HCT116 (cell line): ENCODE results near the gene TMEM201. TPM values are rescaled to one million over a fixed set of nuclear protein-coding genes. Genes with fewer than 3 reads are reported as not detected.

Experiments
- ATAC-seq: fragments of 200-7000 bp; cut with Tn5 transposase; 2 replicates; pipeline ENCODE4 v1.9.1; 2020; ENCODE audit warnings: mild to moderate bottlenecking, moderate library complexity
- BruUV-seq: library from RNA; stranded (reverse); fragments of 400-500 nt; replicated peaks from 2 replicates; lab custom pipeline; 2021; lab: Mats Ljungman, UMichigan
- CTCF ChIA-PET: fragments of 300-600 bp; sonication (Branson Sonifier 250); formaldehyde crosslinking; loops from one replicate; lab custom pipeline; 2021; ENCODE audit warnings: antibody characterized with exemption; lab: Charles Lee
- POLR2A ChIA-PET: fragments of 300-600, 350-600 bp; sonication (Branson Sonifier 250); formaldehyde crosslinking; loops from one replicate; lab custom pipeline; 2021; ENCODE audit warnings: antibody characterized with exemption; lab: Charles Lee
- RAD21 ChIA-PET, 2 experiments: fragments of 300-600 bp; sonication (Branson Sonifier 250); formaldehyde crosslinking; loops; one replicate each; lab custom pipeline; 2023; ENCODE audit warnings: low total read pairs in 2 of 2; ENCODE audit not compliant: uncharacterized antibody in 2 of 2, unreplicated experiment in 2 of 2, low non-redundant PET in 1 of 2; lab: Charles Lee
- DNase-seq: peaks from one replicate; pipeline ENCODE4 v3.0.0-alpha.2; 2010; ENCODE audit warnings: low read depth, low spot score
- H2AFZ ChIP-seq: fragments of 200-600 bp; shearing (Covaris generic), sonication (generic); 2 replicates; pipeline ENCODE4 v1.6.1; 2017; ENCODE audit warnings: low read depth, mixed run types, mixed read lengths, antibody characterized with exemption, low read length; ENCODE audit not compliant: poor library complexity, severe bottlenecking
- H3K27ac ChIP-seq: 2 replicates; pipeline ENCODE4 v1.5.1; 2012; ENCODE audit warnings: low read depth, low read length
- H3K27me3 ChIP-seq: fragments of 200-600 bp; sonication (generic); 2 replicates; pipeline ENCODE4 v1.6.1; 2016; ENCODE audit warnings: mixed run types, low read length, mixed read lengths; ENCODE audit not compliant: insufficient read depth
- H3K36me3 ChIP-seq, 2 experiments: fragments of 200-500 bp in 1 of 2; fragments of 200-600 bp in 1 of 2; sonication (Bioruptor generic) in 1 of 2; sonication (generic) in 1 of 2; 2 replicates each; pipeline versions ENCODE4 v1.5.1 to v1.6.1; 2014 to 2016; ENCODE audit warnings: low read length in 2 of 2, inconsistent platforms in 1 of 2, mixed read lengths in 1 of 2, mixed run types in 1 of 2; ENCODE audit not compliant: insufficient read depth in 2 of 2, control insufficient read depth in 1 of 2
- H3K4me1 ChIP-seq, 2 experiments: fragments of 200-600 bp in 1 of 2; sonication (generic) in 1 of 2; 2 replicates each; pipeline versions ENCODE4 v1.5.1 to v1.6.1; 2012 to 2017; ENCODE audit warnings: low read length in 2 of 2, inconsistent platforms in 1 of 2, mild to moderate bottlenecking in 1 of 2, mixed read lengths in 1 of 2, mixed run types in 1 of 2, moderate library complexity in 1 of 2; ENCODE audit not compliant: insufficient read depth in 2 of 2, control insufficient read depth in 1 of 2
- H3K4me2 ChIP-seq: fragments of 200-600 bp; sonication (generic); 2 replicates; pipeline ENCODE4 v1.6.1; 2017; ENCODE audit warnings: mixed run types, low read length, mixed read lengths
- H3K4me3 ChIP-seq, 2 experiments: fragments of 200-600 bp in 1 of 2; sonication (generic) in 1 of 2; replicated peaks in 1 of 2; 2 replicates each; pipeline ENCODE4 v1.5.1; 2011 to 2016; ENCODE audit warnings: low read length in 2 of 2, control low read depth in 1 of 2, low read depth in 1 of 2, mild to moderate bottlenecking in 1 of 2, mixed read lengths in 1 of 2, mixed run types in 1 of 2
- H3K79me2 ChIP-seq: fragments of 200-600 bp; sonication (generic); 2 replicates; pipeline ENCODE4 v1.6.1; 2017; ENCODE audit warnings: mild to moderate bottlenecking, mixed run types, low read length, moderate library complexity, mixed read lengths; ENCODE audit not compliant: insufficient read depth
- H3K9ac ChIP-seq: fragments of 200-600 bp; sonication (generic); 2 replicates; pipeline ENCODE4 v1.6.1; 2016; ENCODE audit warnings: low read length, mixed read lengths
- H3K9me2 ChIP-seq: fragments of 200-600 bp; sonication (generic), shearing (Covaris generic); 2 replicates; pipeline ENCODE4 v1.6.1; 2017; ENCODE audit warnings: mixed run types, mild to moderate bottlenecking, moderate library complexity; ENCODE audit not compliant: insufficient read depth
- H3K9me3 ChIP-seq, 2 experiments: fragments of 200-500 bp in 1 of 2; fragments of 200-600 bp in 1 of 2; sonication (Bioruptor generic) in 1 of 2; sonication (generic) in 1 of 2; 2 replicates each; pipeline ENCODE4 v1.6.1; 2014 to 2017; ENCODE audit warnings: low read length in 2 of 2, mixed read lengths in 2 of 2, inconsistent platforms in 1 of 2, low read depth in 1 of 2, mild to moderate bottlenecking in 1 of 2, mixed run types in 1 of 2, moderate library complexity in 1 of 2; ENCODE audit not compliant: control insufficient read depth in 1 of 2, insufficient read depth in 1 of 2
- H4K20me1 ChIP-seq: fragments of 200-600 bp; sonication (generic), shearing (Covaris generic); 2 replicates; pipeline ENCODE4 v1.6.1; 2017; ENCODE audit warnings: mixed run types, mild to moderate bottlenecking, moderate library complexity; ENCODE audit not compliant: insufficient read depth
- CBX3 ChIP-seq: IDR thresholded peaks from 2 replicates; pipeline ENCODE4 v1.6.1; 2012; ENCODE audit warnings: low read depth
- CEBPB ChIP-seq: IDR thresholded peaks from 2 replicates; pipeline ENCODE4 v1.6.1; 2012; ENCODE audit warnings: low read depth
- ELF1 ChIP-seq: IDR thresholded peaks from 2 replicates; pipeline ENCODE4 v1.6.1; 2012; ENCODE audit warnings: low read depth, borderline replicate concordance
- EZH2phosphoT487 ChIP-seq: fragments of 200-600 bp; IDR thresholded peaks from 2 replicates; pipeline ENCODE4 v1.6.1; 2018; ENCODE audit warnings: antibody characterized with exemption, borderline replicate concordance
- FOSL1 ChIP-seq: IDR thresholded peaks from 2 replicates; pipeline ENCODE4 v1.6.1; 2012; ENCODE audit warnings: low read depth
- MAX ChIP-seq: IDR thresholded peaks from 2 replicates; pipeline ENCODE4 v1.6.1; 2012
- POLR2A ChIP-seq: IDR thresholded peaks from 2 replicates; pipeline ENCODE4 v1.7.0; 2011; ENCODE audit warnings: borderline replicate concordance; ENCODE audit not compliant: insufficient read depth, insufficient read length; ENCODE audit errors: extremely low read depth
- POLR2AphosphoS5 ChIP-seq: IDR thresholded peaks from 2 replicates; pipeline ENCODE4 v1.6.1; 2011; ENCODE audit warnings: mild to moderate bottlenecking, low read depth, low read length, moderate library complexity
- RAD21 ChIP-seq: IDR thresholded peaks from 2 replicates; pipeline ENCODE4 v1.6.1; 2012; ENCODE audit warnings: low read depth, mild to moderate bottlenecking
- SP1 ChIP-seq: IDR thresholded peaks from 2 replicates; pipeline ENCODE4 v1.6.1; 2012; ENCODE audit warnings: low read depth
- SRF ChIP-seq: IDR thresholded peaks from 2 replicates; pipeline ENCODE4 v1.6.1; 2012; ENCODE audit warnings: low read depth
- TCF7L2 ChIP-seq: IDR thresholded peaks from 2 replicates; pipeline ENCODE4 v1.7.0; 2011; ENCODE audit warnings: borderline replicate concordance, inconsistent platforms; ENCODE audit not compliant: insufficient read depth, insufficient read length; ENCODE audit errors: extremely low read depth
- ZFX ChIP-seq: fragments of 450-650 bp; IDR thresholded peaks from 2 replicates; pipeline ENCODE4 v1.6.1; 2017
- ZNF274 ChIP-seq: fragments of 200-500 bp; sonication (Bioruptor generic); IDR thresholded peaks from 2 replicates; pipeline ENCODE4 v1.6.1; 2014; ENCODE audit warnings: mild to moderate bottlenecking, low read depth, low read length, inconsistent platforms
- intact Hi-C: fragments of 100-400 bp; cut with micrococcal nuclease; formaldehyde crosslinking; loops from 2 replicates; pipeline ENCODE4 v1.10.0; 2022
- total RNA-seq: library from RNA; stranded (reverse); gene quantifications from one replicate; pipeline ENCODE4 v1.2.1, GENCODE V29; 2021; ENCODE audit not compliant: unreplicated experiment
- TF ChIP-seq, protein P1 (sequence below): IDR thresholded peaks from 2 replicates; pipeline ENCODE4 v1.6.1; 2011; ENCODE audit warnings: mild to moderate bottlenecking, low read length, moderate library complexity; ENCODE audit not compliant: insufficient replicate concordance; ENCODE audit errors: extremely low read depth
- TF ChIP-seq, protein P2 (sequence below): IDR thresholded peaks from 2 replicates; pipeline ENCODE4 v1.6.1; 2012; ENCODE audit warnings: low read depth
- TF ChIP-seq, protein P3 (sequence below), 3 experiments: fragments of 200-600 bp in 1 of 3; sonication (generic) in 1 of 3; IDR thresholded peaks in 2 of 3; conservative IDR thresholded peaks in 1 of 3; 2 replicates each; pipeline ENCODE4 v1.5.1; 2012 to 2017; ENCODE audit warnings: low read depth in 2 of 3, low read length in 2 of 3, antibody characterized with exemption in 1 of 3, borderline replicate concordance in 1 of 3, control low read depth in 1 of 3, mild to moderate bottlenecking in 1 of 3, mixed read lengths in 1 of 3, mixed run types in 1 of 3, moderate library complexity in 1 of 3; ENCODE audit not compliant: insufficient read depth in 1 of 3

The TMEM201 gene
- total RNA-seq, 1 experiment from 2014 or later: 27.6 TPM

DNA sequence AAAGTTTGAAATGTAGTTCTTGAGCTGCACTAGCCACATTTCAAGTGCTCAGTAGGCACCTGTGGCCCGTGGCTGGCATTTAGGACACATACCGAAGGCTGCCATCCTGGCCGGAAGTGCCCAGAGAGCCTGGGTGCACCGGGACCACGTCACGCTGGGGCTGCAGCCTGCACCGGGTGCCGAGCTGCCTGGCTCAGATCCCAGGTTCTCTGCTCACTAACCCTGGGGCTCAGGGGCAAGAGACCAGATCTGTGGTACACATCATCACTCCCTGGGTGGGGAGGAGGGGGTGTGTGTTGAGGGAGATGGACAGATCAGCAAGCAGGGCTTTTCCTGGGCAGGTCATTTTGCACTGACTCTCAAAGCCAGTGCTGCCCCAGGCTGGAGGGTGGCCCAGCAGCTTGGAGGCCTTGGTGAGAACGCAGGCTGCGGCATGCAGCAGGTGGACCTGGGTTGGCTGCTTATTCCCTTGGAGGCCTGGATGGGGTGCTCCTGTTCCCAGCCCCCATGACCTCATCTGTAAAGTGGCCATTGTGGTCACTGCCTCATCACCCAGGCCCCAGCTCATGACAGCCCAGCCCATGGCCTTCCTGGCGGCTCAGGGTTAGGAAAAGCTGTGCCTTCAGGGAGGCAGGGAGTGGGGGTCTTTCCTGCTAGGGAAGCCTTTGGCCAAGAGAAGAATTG lies 23.6 kb downstream of the TMEM201 start:
- H3K9me3 ChIP-seq: no peaks in the 10 kb centered on the region
- H3K4me2 ChIP-seq: no peak overlapping the region
- no peaks in the 10 kb centered on the region for H3K9me2 ChIP-seq
- TF ChIP-seq, protein P1, sequence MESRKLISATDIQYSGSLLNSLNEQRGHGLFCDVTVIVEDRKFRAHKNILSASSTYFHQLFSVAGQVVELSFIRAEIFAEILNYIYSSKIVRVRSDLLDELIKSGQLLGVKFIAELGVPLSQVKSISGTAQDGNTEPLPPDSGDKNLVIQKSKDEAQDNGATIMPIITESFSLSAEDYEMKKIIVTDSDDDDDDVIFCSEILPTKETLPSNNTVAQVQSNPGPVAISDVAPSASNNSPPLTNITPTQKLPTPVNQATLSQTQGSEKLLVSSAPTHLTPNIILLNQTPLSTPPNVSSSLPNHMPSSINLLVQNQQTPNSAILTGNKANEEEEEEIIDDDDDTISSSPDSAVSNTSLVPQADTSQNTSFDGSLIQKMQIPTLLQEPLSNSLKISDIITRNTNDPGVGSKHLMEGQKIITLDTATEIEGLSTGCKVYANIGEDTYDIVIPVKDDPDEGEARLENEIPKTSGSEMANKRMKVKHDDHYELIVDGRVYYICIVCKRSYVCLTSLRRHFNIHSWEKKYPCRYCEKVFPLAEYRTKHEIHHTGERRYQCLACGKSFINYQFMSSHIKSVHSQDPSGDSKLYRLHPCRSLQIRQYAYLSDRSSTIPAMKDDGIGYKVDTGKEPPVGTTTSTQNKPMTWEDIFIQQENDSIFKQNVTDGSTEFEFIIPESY: no peak
- TF ChIP-seq CEBPB (no peak), TCF7L2 (no peak), POLR2A (no peak), ZFX (no peak), CBX3 (no peak), RAD21 (no peak), ELF1 (no peak), ZNF274 (no peak), POLR2AphosphoS5 (no peak), SP1 (no peak), MAX (no peak), FOSL1 (no peak), SRF (no peak), EZH2phosphoT487 (no peak)
- TF ChIP-seq, protein P2, sequence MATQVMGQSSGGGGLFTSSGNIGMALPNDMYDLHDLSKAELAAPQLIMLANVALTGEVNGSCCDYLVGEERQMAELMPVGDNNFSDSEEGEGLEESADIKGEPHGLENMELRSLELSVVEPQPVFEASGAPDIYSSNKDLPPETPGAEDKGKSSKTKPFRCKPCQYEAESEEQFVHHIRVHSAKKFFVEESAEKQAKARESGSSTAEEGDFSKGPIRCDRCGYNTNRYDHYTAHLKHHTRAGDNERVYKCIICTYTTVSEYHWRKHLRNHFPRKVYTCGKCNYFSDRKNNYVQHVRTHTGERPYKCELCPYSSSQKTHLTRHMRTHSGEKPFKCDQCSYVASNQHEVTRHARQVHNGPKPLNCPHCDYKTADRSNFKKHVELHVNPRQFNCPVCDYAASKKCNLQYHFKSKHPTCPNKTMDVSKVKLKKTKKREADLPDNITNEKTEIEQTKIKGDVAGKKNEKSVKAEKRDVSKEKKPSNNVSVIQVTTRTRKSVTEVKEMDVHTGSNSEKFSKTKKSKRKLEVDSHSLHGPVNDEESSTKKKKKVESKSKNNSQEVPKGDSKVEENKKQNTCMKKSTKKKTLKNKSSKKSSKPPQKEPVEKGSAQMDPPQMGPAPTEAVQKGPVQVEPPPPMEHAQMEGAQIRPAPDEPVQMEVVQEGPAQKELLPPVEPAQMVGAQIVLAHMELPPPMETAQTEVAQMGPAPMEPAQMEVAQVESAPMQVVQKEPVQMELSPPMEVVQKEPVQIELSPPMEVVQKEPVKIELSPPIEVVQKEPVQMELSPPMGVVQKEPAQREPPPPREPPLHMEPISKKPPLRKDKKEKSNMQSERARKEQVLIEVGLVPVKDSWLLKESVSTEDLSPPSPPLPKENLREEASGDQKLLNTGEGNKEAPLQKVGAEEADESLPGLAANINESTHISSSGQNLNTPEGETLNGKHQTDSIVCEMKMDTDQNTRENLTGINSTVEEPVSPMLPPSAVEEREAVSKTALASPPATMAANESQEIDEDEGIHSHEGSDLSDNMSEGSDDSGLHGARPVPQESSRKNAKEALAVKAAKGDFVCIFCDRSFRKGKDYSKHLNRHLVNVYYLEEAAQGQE: no peak
- TF ChIP-seq, protein P3, sequence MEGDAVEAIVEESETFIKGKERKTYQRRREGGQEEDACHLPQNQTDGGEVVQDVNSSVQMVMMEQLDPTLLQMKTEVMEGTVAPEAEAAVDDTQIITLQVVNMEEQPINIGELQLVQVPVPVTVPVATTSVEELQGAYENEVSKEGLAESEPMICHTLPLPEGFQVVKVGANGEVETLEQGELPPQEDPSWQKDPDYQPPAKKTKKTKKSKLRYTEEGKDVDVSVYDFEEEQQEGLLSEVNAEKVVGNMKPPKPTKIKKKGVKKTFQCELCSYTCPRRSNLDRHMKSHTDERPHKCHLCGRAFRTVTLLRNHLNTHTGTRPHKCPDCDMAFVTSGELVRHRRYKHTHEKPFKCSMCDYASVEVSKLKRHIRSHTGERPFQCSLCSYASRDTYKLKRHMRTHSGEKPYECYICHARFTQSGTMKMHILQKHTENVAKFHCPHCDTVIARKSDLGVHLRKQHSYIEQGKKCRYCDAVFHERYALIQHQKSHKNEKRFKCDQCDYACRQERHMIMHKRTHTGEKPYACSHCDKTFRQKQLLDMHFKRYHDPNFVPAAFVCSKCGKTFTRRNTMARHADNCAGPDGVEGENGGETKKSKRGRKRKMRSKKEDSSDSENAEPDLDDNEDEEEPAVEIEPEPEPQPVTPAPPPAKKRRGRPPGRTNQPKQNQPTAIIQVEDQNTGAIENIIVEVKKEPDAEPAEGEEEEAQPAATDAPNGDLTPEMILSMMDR (IDR thresholded peaks at IDR 0.05 in 2 of 3, conservative IDR thresholded peaks at IDR 0.05 in 1 of 3; ENCODE audit: borderline replicate concordance in 1 of 3, insufficient read depth in 1 of 3, low read depth in 2 of 3, low read length in 2 of 3): no peak
- TF ChIP-seq, all 23 proteins: peak for 0
- BruUV-seq: no TSS peak
- DNase-seq (no peak), ATAC-seq (no peak)
- no peaks in the 10 kb centered on the region for H3K79me2 ChIP-seq
- no peak overlapping the region for H2AFZ ChIP-seq
- no peak overlapping the region for H3K27ac ChIP-seq
- H3K9ac ChIP-seq: no peak overlapping the region
- peaks cover 7% of the 10 kb centered on the region in 2 experiments; a peak in 3 of 4 replicates for H3K4me1 ChIP-seq
- ChIA-PET RAD21 (no interaction called here), POLR2A (no interaction called here), CTCF (no interaction called here)
- H3K27me3 ChIP-seq: no peaks in the 10 kb centered on the region
- intact Hi-C loops: no loop called here
- H3K36me3 ChIP-seq: peaks cover 0 to 10% of the 10 kb centered on the region in 2 experiments; a peak in 2 of 4 replicates
- H4K20me1 ChIP-seq: no peaks in the 10 kb centered on the region
- no peak overlapping the region for H3K4me3 ChIP-seq
